Pancreas (tissue), 10 donors: ENCODE results near the gene IMPG2. TPM values are rescaled to one million over a fixed set of nuclear protein-coding genes. Genes with fewer than 3 reads are reported as not detected.

ENCODE experiments used
- ATAC-seq, 4 donors: fragments of 200-7000 bp; cut with Tn5 transposase; one replicate each; pipeline versions ENCODE4 v1.8.0 to v1.9.1; 2020; ENCODE audit warnings: mild to moderate bottlenecking in 4 of 4, moderate library complexity in 4 of 4
- DNase-seq, 6 donors: peaks; one replicate each; pipeline ENCODE4 v3.0.0-alpha.2; 2020
- FAIRE-seq: peaks from 2 replicates; lab custom pipeline; 2012; peaks lifted over from hg19 to GRCh38; lab: Jason Lieb, UNC
- H3K27ac ChIP-seq, 4 donors: fragments of 200-600 bp; sonication (generic); 1 replicate in 3 of 4; 2 replicates in 1 of 4; pipeline versions ENCODE4 v1.5.0 to v1.8.0; 2020
- H3K27me3 ChIP-seq, 4 donors: fragments of 200-600 bp; one replicate each; pipeline ENCODE4 v1.8.0; 2021
- H3K36me3 ChIP-seq, 3 donors: fragments of 200-600 bp; sonication (generic) in 1 of 3; one replicate each; pipeline versions ENCODE4 v1.5.0 to v1.8.0; 2020 to 2021
- H3K4me1 ChIP-seq, 3 donors: fragments of 200-600 bp; one replicate each; pipeline ENCODE4 v1.8.0; 2021
- H3K4me3 ChIP-seq, 4 donors: fragments of 200-600 bp; sonication (generic) in 2 of 4; one replicate each; pipeline versions ENCODE4 v1.5.0 to v1.8.0; 2020 to 2021
- H3K9me3 ChIP-seq, 4 donors: fragments of 200-600 bp; one replicate each; pipeline ENCODE4 v1.8.0; 2021
- WGBS, 2 donors: extraction: QIAGEN DNeasy Blood & Tissue Kit; methylation state at CpG; one replicate each; pipeline ENCODE4 v1.1.7; 2013; 5-methylcytosine and 5-hydroxymethylcytosine counted together
- intact Hi-C, 3 donors: fragments of 100-400 bp; cut with DNase I; formaldehyde crosslinking; loops; one replicate each; pipeline versions ENCODE4 v1.11.1 to v1.14.2; 2022
- polyA plus RNA-seq, 2 donors: library from polyadenylated mRNA; stranded (reverse); fragments of 200-250 nt; gene quantifications; one replicate each; pipeline ENCODE4 v1.2.3, GENCODE V29; 2013
- total RNA-seq, 6 donors: library from RNA; stranded (reverse); fragmentation: NEBNext Ultra II Directional in 4 of 6; extraction: Animal tissue kit (Norgen Biotek cat#: 25700) in 4 of 6; gene quantifications; one replicate each; pipeline versions ENCODE4 v1.2.1 to v1.2.4, GENCODE V29; 2021 to 2023
- TF ChIP-seq, protein P1 (sequence below), 4 donors: fragments of 200-600 bp; sonication (generic) in 3 of 4; IDR thresholded peaks; one replicate each; pipeline versions ENCODE4 v1.5.0 to v1.8.0; 2021; ENCODE audit warnings: antibody characterized with exemption in 4 of 4
- donor health status: healthy with polysubstance abuse.
- donor health status: DM: no; HTN: no; CAD: no; lungs with moderate emphysema.
- donor health status: DM: no; HTN: no; CAD: no.
- donor health status: control.
- donor health status: control.
- donor health status: Bipolar disorder and iron deficiency.
- donor health status: DM: yes; HTN: yes; CAD: no.
- donor health status: DM: no; HTN: no; CAD: no.
- donor health status: DM: no; HTN: no; CAD: no.
- donor health status: DM: yes; HTN: yes; CAD: no.

IMPG2 gene
- total and polyA plus RNA-seq, 8 donors, result 0.04 to 0.19 (median 0.09) TPM

GRCh38 chr3:101224739-101225138 is 95.6 kb downstream of the IMPG2 start:
- Histone ChIP-seq H3K9me3 (no peaks in the 10 kb centered on the region), H3K27ac (no peak overlapping the region), H3K4me3 (no peak overlapping the region), H3K4me1 (no peaks in the 10 kb centered on the region), H3K27me3 (no peaks in the 10 kb centered on the region), H3K36me3 (no peaks in the 10 kb centered on the region)
- intact Hi-C loops, result no loop called here
- FAIRE-seq, result no peak
- 61 to 67% methylated on average over 4 of the region's 4 CpGs for WGBS, 2 donors
- no peak for DNase-seq
- TF ChIP-seq, protein P1, sequence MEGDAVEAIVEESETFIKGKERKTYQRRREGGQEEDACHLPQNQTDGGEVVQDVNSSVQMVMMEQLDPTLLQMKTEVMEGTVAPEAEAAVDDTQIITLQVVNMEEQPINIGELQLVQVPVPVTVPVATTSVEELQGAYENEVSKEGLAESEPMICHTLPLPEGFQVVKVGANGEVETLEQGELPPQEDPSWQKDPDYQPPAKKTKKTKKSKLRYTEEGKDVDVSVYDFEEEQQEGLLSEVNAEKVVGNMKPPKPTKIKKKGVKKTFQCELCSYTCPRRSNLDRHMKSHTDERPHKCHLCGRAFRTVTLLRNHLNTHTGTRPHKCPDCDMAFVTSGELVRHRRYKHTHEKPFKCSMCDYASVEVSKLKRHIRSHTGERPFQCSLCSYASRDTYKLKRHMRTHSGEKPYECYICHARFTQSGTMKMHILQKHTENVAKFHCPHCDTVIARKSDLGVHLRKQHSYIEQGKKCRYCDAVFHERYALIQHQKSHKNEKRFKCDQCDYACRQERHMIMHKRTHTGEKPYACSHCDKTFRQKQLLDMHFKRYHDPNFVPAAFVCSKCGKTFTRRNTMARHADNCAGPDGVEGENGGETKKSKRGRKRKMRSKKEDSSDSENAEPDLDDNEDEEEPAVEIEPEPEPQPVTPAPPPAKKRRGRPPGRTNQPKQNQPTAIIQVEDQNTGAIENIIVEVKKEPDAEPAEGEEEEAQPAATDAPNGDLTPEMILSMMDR (IDR thresholded peaks at IDR 0.05), result no peak
- no peak for ATAC-seq

- H3K9me3 ChIP-seq, result no peaks in the 10 kb centered on the region
- no peaks in the 10 kb centered on the region for H3K4me1 ChIP-seq
- ATAC-seq, result no peak
- 73 to 84% methylated on average over 3 of the region's 3 CpGs for WGBS, 2 donors
- no peak overlapping the region for H3K27ac ChIP-seq
- no peak overlapping the region for H3K4me3 ChIP-seq
- no peak for FAIRE-seq
- intact Hi-C loops, result no loop called here
- TF ChIP-seq, protein P1 (IDR thresholded peaks at IDR 0.05), result no peak
- no peaks in the 10 kb centered on the region for H3K36me3 ChIP-seq
- DNase-seq, result no peak
- H3K27me3 ChIP-seq, result no peaks in the 10 kb centered on the region
Observed at GRCh38 chr3:101223016-101223415, 97.4 kb downstream of the IMPG2 start.

DNA sequence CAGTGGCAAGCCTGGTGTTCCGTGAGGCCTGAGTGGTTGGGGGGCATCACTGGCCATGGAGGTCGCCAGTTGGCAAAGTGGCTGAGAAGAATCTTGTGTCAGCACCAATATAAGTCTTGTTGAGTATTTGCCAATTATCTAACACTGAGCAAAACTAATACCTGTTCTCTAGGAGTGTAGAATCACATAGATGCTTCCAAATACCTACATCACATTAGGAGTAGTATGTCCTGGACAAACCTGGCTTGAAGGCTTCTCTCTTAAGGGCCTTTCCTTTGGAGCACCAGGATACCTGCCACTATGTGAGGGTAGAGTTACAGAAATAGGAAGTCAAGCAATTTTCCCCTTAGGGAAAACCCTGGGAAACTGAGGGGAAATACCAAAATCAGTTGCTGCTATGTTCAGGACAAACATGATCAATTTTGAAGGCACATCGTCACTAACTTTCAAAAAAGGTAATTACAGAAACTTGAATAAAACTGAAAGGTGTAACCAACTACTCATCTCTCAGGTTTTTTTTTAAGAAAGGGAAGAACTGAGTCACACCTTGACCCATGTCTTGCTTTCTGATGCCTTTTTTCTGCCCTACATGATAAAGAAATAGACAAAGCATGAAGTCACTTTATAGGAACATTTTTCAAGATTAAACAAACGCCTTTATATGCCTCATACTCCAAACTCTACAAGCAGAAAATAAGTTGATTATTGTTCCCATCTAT is 100.4 kb downstream of the IMPG2 start:
- Histone ChIP-seq H3K4me1 (no peaks in the 10 kb centered on the region), H3K9me3 (no peaks in the 10 kb centered on the region), H3K36me3 (no peaks in the 10 kb centered on the region), H3K27me3 (no peaks in the 10 kb centered on the region), H3K4me3 (no peak overlapping the region), H3K27ac (no peak overlapping the region)
- ATAC-seq (no peak), DNase-seq (no peak), FAIRE-seq (no peak)
- WGBS, 2 donors, result 72 to 83% methylated on average over 4 of the region's 4 CpGs
- TF ChIP-seq, protein P1 (IDR thresholded peaks at IDR 0.05), result no peak
- intact Hi-C loops, result no loop called here

DNA sequence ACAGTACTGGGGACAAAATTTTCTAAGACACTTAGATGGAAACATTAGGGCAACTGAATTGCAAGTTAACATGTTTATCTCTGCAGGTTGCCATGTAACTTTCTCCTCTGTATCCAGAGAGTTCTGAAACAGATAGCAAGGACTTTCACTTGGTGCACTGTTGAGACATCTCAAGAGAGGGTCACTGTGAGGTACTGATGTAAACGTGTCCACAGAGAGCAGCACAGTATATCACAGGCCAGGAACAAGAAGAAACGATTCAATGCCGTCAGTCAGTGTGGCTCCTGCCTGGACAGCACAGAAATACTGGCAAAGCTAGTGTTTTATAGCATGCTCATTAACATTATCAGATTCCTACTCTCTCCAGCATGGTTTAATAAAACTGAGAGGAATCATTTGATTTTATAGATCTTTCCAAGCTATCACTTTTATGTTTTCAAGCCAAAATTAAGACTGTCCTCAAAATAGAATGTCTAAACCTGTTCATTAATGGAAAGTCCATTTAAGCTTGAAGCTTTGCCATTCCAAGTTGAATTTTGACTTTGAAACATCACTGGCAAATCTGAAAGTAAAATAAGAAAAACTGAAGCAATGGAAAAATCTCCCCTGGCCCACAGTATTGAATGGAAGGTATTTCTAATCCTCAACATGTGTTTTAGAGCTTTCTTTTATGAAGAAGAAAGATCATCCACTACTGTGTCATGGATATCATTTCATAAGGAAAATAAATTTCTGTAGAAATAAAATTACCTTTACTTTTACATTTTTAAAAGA is 102.7 kb downstream of the IMPG2 start:
- WGBS, 2 donors, result 49 to 55% methylated on average over 3 of the region's 3 CpGs
- TF ChIP-seq, protein P1 (IDR thresholded peaks at IDR 0.05), result no peak
- H3K9me3 ChIP-seq, result no peaks in the 10 kb centered on the region
- no peak for DNase-seq
- intact Hi-C loops, result no loop called here
- no peak overlapping the region for H3K27ac ChIP-seq
- H3K27me3 ChIP-seq, result no peaks in the 10 kb centered on the region
- H3K4me1 ChIP-seq, result no peaks in the 10 kb centered on the region
- no peak overlapping the region for H3K4me3 ChIP-seq
- ATAC-seq, result no peak
- H3K36me3 ChIP-seq, result no peaks in the 10 kb centered on the region
- no peak for FAIRE-seq
